ENCODE results near the gene CCL21. TPM values are rescaled to one million over a fixed set of nuclear protein-coding genes. Genes with fewer than 3 reads are reported as not detected.
A peak's percentile ranks its signal among the peaks of the same experiment; 100 is the strongest.

CCL21 gene
- total and polyA plus RNA-seq, 2 of the 13 experiments (the other 11 are each of a cell fraction or from before 2014, with no cell fraction given): not detected

GRCh38 chr9:34669809-34670562 is 40.0 kb downstream of the CCL21 start:
- FAIRE-seq: no peak
- DNase-seq (ENCODE audit: low spot score): no peak
- no TSS peak for BruUV-seq (replicated peaks)
- peak; percentile 68 for TF ChIP-seq MAFF (IDR thresholded peaks at IDR 0.05; ENCODE audit: low read depth, low read length)
- TF ChIP-seq ZNF10 (CRISPR knock-in tag; IDR thresholded peaks at IDR 0.05; ENCODE audit: borderline replicate concordance, low read depth): no peak
- TF ChIP-seq MAFK (conservative IDR thresholded peaks at IDR 0.05 in 1 of 2, IDR thresholded peaks at IDR 0.05 in 1 of 2; ENCODE audit: low read length in 2 of 2): peak; percentile 78 to 86
- no peak for TF ChIP-seq SIX4 (CRISPR knock-in tag; IDR thresholded peaks at IDR 0.05)
- Histone ChIP-seq H3K9ac (ENCODE audit: insufficient read depth, low read depth, low read length) (no peak overlapping the region), H3K79me2 (ENCODE audit: insufficient read depth, low read length) (no peaks in the 10 kb centered on the region), H3K4me1 (ENCODE audit: insufficient read depth, low read length) (peaks cover 10% of the 10 kb centered on the region), H3K4me3 (replicated peaks in 1 of 3; ENCODE audit: insufficient read depth in 1 of 3, low read depth in 2 of 3, low read length in 3 of 3) (no peak overlapping the region), H3K27me3 (ENCODE audit: control insufficient read depth in 1 of 2, insufficient read depth in 2 of 2, low read length in 2 of 2) (no peaks in the 10 kb centered on the region), H3K4me2 (ENCODE audit: low read depth, low read length) (no peak overlapping the region), H3K36me3 (replicated peaks in 1 of 2; ENCODE audit: control insufficient read depth in 1 of 2, insufficient read depth in 2 of 2, low read length in 2 of 2) (no peaks in the 10 kb centered on the region), H3K9me3 (ENCODE audit: low read length) (no peaks in the 10 kb centered on the region), H2AFZ (ENCODE audit: low read length) (no peak overlapping the region), H3K27ac (ENCODE audit: extremely low read length, insufficient read depth, low read length) (no peak overlapping the region), H4K20me1 (ENCODE audit: insufficient read depth, low read length) (no peaks in the 10 kb centered on the region)
- ChIA-PET POLR2A (no interaction called here), CTCF (ENCODE audit: low intra/inter-chr PET ratio, low total read pairs) (no interaction called here)
- 61% methylated on average over 5 of the region's 5 CpGs for WGBS (ENCODE audit: low lambda C conversion rate)
- no peak for ATAC-seq
- intact Hi-C loops (cut with micrococcal nuclease; ENCODE audit: unreplicated experiment): no loop called here
- in situ Hi-C loops (cut with HindIII; ENCODE audit: extremely low pct_ligation_motif_present, low pct_unique_long_range_greater_than_20kb): no loop called here

- peaks cover 24% of the 10 kb centered on the region for H3K4me1 ChIP-seq (ENCODE audit: insufficient read depth, low read length)
- H3K9me3 ChIP-seq (ENCODE audit: low read length): no peaks in the 10 kb centered on the region
- ATAC-seq: peak; percentile 79
- DNase-seq (ENCODE audit: low spot score): peak; percentile 56
- peak overlapping the region; percentile 74 for H3K9ac ChIP-seq (ENCODE audit: insufficient read depth, low read depth, low read length)
- H3K4me2 ChIP-seq (ENCODE audit: low read depth, low read length): peak overlapping the region; percentile 89
- intact Hi-C loops (cut with micrococcal nuclease; ENCODE audit: unreplicated experiment) (no loop called here), in situ Hi-C loops (cut with HindIII; ENCODE audit: extremely low pct_ligation_motif_present, low pct_unique_long_range_greater_than_20kb) (no loop called here)
- no peaks in the 10 kb centered on the region for H4K20me1 ChIP-seq (ENCODE audit: insufficient read depth, low read length)
- ChIA-PET CTCF (ENCODE audit: low intra/inter-chr PET ratio, low total read pairs) (interaction anchor here (2.0 to 3.3 kb wide), 3 partner anchors 19 to 53 kb away, joined by 6 to 22 read pairs (median 12); partner anchors contain the start of genes GALT and RPP25L), POLR2A (interaction anchor here (0.6 to 4.9 kb wide), 11 partner anchors 9 to 53 kb away, joined by 3 to 40 read pairs (median 5); partner anchors contain the start of genes ARID3C, DCTN3, GALT and IL11RA)
- WGBS (ENCODE audit: low lambda C conversion rate): 8% methylated on average over 47 of the region's 55 CpGs
- no peak overlapping the region for H2AFZ ChIP-seq (ENCODE audit: low read length)
- no peaks in the 10 kb centered on the region for H3K79me2 ChIP-seq (ENCODE audit: insufficient read depth, low read length)
- BruUV-seq (replicated peaks): TSS peak; percentile 81
- peak overlapping the region; percentile 66 to 79 (median 66) for H3K4me3 ChIP-seq (replicated peaks in 1 of 3; ENCODE audit: insufficient read depth in 1 of 3, low read depth in 2 of 3, low read length in 3 of 3)
- no peak for FAIRE-seq
- H3K36me3 ChIP-seq (replicated peaks in 1 of 2; ENCODE audit: control insufficient read depth in 1 of 2, insufficient read depth in 2 of 2, low read length in 2 of 2): no peaks in the 10 kb centered on the region
- peak overlapping the region; percentile 71 for H3K27ac ChIP-seq (ENCODE audit: extremely low read length, insufficient read depth, low read length)
- no peaks in the 10 kb centered on the region for H3K27me3 ChIP-seq (ENCODE audit: control insufficient read depth in 1 of 2, insufficient read depth in 2 of 2, low read length in 2 of 2)
- TF ChIP-seq GABPA (IDR thresholded peaks at IDR 0.05; ENCODE audit: low read depth, low read length): peak; percentile 62
- peak; percentile 91 for TF ChIP-seq GABPA (CRISPR knock-in tag; IDR thresholded peaks at IDR 0.05; ENCODE audit: low read depth)
- no peak for TF ChIP-seq CENPBD1 (CRISPR knock-in tag; IDR thresholded peaks at IDR 0.05; ENCODE audit: borderline replicate concordance, low read depth)
- no peak for TF ChIP-seq ZNF800 (CRISPR knock-in tag; IDR thresholded peaks at IDR 0.05)
- peak; percentile 73; the same call in 1 of the 2 replicates for TF ChIP-seq CEBPB (IDR thresholded peaks at IDR 0.05; ENCODE audit: borderline replicate concordance, low read depth, low read length)
- TF ChIP-seq HNRNPK (IDR thresholded peaks at IDR 0.05; ENCODE audit: low read depth, low read length, poor library complexity, severe bottlenecking): peak; percentile 12
- 0 out of 2 replicates have a peak, but pooled peaks have one; percentile 3 for TF ChIP-seq KDM3A (CRISPR knock-in tag; IDR thresholded peaks at IDR 0.05; ENCODE audit: low read depth)
- TF ChIP-seq ZNF230 (CRISPR knock-in tag; IDR thresholded peaks at IDR 0.05): no peak
- no peak for TF ChIP-seq ZNF557 (CRISPR knock-in tag; IDR thresholded peaks at IDR 0.05)
Observed at GRCh38 chr9:34665381-34666250, 44.3 kb downstream of the CCL21 start.
